Measurements from ENCODE around the gene ST8SIA2.

ST8SIA2 gene

DNA sequence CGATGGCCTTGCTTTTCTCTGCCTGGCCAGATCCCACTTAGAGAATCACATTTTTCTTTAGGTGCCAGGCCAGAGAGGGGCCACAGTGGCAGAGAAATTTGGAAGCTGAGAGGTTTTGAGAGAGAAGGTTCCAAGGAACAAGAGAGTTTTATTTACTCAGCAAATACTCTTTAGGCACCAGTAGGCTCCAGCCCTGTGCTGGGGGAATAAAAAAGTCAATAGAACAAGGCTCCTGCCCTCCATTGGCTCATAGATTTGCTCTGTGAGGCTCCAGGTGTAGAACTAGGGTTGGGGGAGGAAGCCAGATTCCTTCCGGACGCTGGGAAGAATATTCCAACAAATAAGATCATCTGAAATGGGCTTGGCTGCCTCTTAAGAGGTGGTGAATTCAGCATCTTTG lies 59.9 kb downstream of the ST8SIA2 start:
- no peak for DNase-seq (ENCODE audit: low spot score)
- TF ChIP-seq, protein P1, sequence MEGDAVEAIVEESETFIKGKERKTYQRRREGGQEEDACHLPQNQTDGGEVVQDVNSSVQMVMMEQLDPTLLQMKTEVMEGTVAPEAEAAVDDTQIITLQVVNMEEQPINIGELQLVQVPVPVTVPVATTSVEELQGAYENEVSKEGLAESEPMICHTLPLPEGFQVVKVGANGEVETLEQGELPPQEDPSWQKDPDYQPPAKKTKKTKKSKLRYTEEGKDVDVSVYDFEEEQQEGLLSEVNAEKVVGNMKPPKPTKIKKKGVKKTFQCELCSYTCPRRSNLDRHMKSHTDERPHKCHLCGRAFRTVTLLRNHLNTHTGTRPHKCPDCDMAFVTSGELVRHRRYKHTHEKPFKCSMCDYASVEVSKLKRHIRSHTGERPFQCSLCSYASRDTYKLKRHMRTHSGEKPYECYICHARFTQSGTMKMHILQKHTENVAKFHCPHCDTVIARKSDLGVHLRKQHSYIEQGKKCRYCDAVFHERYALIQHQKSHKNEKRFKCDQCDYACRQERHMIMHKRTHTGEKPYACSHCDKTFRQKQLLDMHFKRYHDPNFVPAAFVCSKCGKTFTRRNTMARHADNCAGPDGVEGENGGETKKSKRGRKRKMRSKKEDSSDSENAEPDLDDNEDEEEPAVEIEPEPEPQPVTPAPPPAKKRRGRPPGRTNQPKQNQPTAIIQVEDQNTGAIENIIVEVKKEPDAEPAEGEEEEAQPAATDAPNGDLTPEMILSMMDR (IDR thresholded peaks at IDR 0.05; ENCODE audit: extremely low read depth, missing control alignments): no peak

DNA sequence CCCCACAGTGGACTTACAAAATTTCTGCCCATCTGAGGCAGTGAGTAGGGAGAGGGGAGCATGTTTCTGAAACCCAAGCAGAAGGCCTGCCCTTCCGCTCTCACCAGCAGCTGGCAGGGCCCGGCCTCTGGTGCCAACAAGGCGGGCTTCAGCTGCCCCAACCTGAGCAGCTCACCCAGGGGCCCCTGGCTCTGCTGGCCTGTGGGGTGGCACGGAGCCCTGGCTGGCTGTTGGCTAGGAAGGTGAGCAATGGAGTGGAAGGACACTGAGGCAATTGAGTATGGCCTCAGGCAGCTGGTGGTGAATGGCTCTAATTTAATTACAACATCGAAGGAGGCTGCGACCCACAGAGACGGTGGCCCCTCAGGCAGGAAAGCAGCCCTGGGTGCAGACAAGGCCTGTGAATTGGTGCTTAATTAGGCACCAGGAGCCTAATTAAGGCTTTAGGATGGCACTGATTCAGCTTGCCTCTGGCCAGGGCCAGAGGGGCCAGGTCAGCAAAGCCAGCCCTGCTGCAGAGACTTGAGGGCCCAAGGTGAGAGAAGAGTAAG lies 60.9 kb downstream of the ST8SIA2 start:
- no peak for DNase-seq (ENCODE audit: low spot score)
- TF ChIP-seq, protein P1 (IDR thresholded peaks at IDR 0.05; ENCODE audit: extremely low read depth, missing control alignments): no peak

DNA sequence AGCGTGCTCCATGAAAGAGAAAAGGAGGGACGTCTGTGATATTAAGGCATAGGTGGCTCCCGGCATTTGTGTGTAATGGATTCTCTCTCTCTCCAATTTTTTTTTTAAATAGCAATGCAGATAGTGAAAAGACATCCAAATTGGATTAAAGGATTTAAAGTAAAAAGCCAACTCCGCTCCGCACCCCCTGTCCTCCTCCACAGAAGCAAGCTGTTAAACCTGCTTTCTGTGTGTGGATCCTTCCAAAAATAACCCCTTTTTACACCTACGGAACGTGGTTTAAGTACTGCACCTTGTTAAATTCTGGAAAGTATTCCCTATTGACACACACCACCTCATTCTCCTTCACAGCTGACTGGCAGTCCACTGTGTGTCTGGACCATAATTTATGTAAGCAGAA lies 61.6 kb downstream of the ST8SIA2 start:
- DNase-seq (ENCODE audit: low spot score): no peak
- TF ChIP-seq, protein P1 (IDR thresholded peaks at IDR 0.05; ENCODE audit: extremely low read depth, missing control alignments): no peak

DNA sequence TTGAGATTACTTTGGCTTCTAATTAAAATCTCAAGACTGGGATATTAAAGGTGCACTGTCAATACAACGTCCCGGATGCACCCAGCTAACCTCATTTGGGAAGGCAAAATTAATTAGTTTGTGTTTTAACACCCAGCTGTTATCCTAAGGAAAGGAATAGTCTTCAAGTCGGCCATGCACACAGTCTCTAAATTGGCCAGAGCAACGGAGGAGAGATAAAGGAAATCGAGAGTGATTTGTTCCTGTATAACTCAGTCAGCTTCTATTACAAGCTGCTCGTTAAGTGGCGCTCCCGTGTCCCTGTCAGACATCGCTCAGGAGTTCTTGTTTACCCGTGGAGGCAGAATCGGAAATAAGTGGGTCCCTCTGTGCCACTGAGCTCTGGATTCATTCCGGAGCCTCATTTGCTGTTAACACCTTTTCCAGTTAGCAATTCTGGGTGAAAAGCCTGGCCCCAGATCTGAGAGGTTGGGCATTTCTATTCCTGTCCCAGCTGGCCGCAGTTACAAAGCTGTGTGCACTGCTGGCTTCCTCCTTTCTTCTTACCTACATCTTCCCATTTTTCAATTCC lies 63.9 kb downstream of the ST8SIA2 start:
- no peak for DNase-seq (ENCODE audit: low spot score)
- TF ChIP-seq, protein P1 (IDR thresholded peaks at IDR 0.05; ENCODE audit: extremely low read depth, missing control alignments): no peak

DNA sequence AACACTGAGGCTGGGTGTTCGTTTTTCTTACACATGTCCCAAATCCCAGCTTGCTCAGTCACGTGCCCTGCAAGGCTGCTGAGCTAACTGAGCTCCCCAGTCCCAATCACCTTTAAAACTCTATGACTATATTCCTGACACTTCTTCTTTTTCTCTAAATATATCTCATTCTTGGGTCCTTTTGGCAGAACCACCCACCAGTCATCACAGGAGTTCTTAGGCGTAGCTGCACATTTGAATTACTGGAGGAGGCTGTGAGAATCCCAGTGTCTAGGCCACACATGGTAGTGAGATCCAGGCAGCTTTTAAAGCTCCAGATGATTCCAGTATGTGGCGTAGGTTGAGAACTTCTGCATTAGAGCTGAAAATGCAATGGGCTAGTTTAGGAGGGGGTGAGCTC lies 66.3 kb downstream of the ST8SIA2 start:
- TF ChIP-seq, protein P1 (IDR thresholded peaks at IDR 0.05; ENCODE audit: extremely low read depth, missing control alignments): no peak
- DNase-seq (ENCODE audit: low spot score): no peak

DNA sequence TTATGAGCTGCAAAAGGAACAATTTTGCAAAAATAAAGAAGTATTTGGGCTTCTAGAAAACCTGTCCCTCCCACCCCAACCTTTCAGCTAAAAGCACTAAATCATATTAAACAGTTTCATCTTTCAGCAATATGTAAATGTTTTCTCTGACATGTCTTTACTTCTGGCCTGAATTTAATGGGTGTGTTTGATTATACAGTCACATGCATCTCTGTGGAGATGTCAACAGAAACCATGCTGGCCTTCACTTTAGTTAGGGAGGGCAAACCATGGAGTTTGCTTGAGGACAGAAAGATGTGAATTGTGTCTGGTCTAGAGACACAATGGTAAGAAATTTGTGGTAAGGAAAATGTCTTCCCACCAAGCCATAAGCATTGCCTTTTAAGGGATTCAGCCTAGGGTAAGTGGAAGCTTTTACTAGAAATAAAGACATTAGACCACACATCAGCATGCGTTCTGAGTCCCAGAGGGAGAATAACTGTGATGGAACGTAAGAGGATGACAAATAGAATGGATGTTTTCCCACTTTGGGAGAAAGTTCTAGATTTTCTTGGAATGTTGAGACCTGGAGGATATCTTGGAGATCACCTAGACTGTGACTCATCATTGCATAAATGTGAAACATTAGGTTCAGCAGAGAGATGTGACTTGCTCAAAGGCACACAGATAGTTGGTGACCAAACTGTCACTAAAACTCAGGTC lies 68.9 kb downstream of the ST8SIA2 start:
- TF ChIP-seq, protein P1 (IDR thresholded peaks at IDR 0.05; ENCODE audit: extremely low read depth, missing control alignments): no peak

DNA sequence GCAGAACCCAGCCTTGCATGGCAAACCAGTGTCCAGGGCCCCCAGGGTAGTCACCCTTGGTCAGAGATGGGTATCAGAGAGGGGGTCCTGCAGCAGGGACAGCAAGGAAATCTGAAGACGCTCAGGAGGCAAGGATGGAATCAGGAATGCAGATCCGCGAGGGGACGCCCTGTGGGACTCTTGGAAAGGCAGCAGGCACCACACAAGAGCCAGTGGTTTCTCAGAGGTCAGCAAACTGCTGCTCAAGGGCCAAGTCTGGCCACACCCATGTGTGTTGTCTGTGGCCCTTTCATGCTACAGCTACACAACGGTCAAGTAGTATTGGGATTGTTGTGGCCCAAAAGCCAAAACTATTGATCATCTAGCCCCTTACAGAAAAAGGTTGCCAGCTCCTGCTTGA lies 69.7 kb downstream of the ST8SIA2 start:
- DNase-seq (ENCODE audit: low spot score): no peak
- TF ChIP-seq, protein P1 (IDR thresholded peaks at IDR 0.05; ENCODE audit: extremely low read depth, missing control alignments): no peak

More for the DNA sequence above, 68.9 kb downstream of the ST8SIA2 start:
- no peak for DNase-seq (ENCODE audit: low spot score)
